H1 (cell line): ENCODE results near the gene DSTN. TPM values are rescaled to one million over a fixed set of nuclear protein-coding genes. Genes with fewer than 3 reads are reported as not detected.

Source experiments
- CTCF ChIA-PET: fragments of 300-600 bp; sonication (Branson Sonifier 250); formaldehyde crosslinking; loops from one replicate; lab custom pipeline; 2021; ENCODE audit not compliant: partially characterized antibody; lab: Charles Lee
- POLR2A ChIA-PET: fragments of 300-600 bp; sonication (Branson Sonifier 250); formaldehyde crosslinking; loops from one replicate; lab custom pipeline; 2021; ENCODE audit warnings: inconsistent platforms; ENCODE audit not compliant: partially characterized antibody; lab: Charles Lee
- DNase-seq, 2 experiments: peaks; one replicate each; pipeline versions ENCODE4 v3.0.0 to v3.0.0-alpha.2; 2010 to 2022; ENCODE audit warnings: low spot score in 2 of 2, low read depth in 1 of 2, mixed read lengths in 1 of 2
- FAIRE-seq: peaks from 2 replicates; lab custom pipeline; 2011; peaks lifted over from hg19 to GRCh38; lab: Jason Lieb, UNC
- H2AFZ ChIP-seq: 2 replicates; pipeline ENCODE4 v1.8.1; 2012; ENCODE audit warnings: low read length, inconsistent platforms
- H2AK5ac ChIP-seq: 2 replicates; pipeline ENCODE4 v1.6.1; 2013; ENCODE audit warnings: low read depth, low read length
- H2BK120ac ChIP-seq: replicated peaks from 2 replicates; pipeline ENCODE3; 2013; ENCODE audit warnings: low read depth, low read length, inconsistent platforms
- H2BK12ac ChIP-seq: 2 replicates; pipeline ENCODE4 v1.6.1; 2013; ENCODE audit warnings: low read depth, low read length
- H2BK15ac ChIP-seq: 2 replicates; pipeline ENCODE4 v1.6.1; 2013; ENCODE audit warnings: low read length
- H2BK20ac ChIP-seq: 2 replicates; pipeline ENCODE4 v1.6.1; 2013; ENCODE audit warnings: low read length
- H2BK5ac ChIP-seq: 2 replicates; pipeline ENCODE4 v1.6.1; 2013; ENCODE audit warnings: low read depth, low read length
- H3K14ac ChIP-seq: 2 replicates; pipeline ENCODE4 v1.6.1; 2013; ENCODE audit warnings: inconsistent platforms; ENCODE audit not compliant: insufficient read length
- H3K18ac ChIP-seq: 2 replicates; pipeline ENCODE4 v1.6.1; 2013; ENCODE audit warnings: low read length; ENCODE audit errors: extremely low read depth
- H3K23ac ChIP-seq: 2 replicates; pipeline ENCODE4 v1.6.1; 2013; ENCODE audit warnings: inconsistent platforms; ENCODE audit not compliant: insufficient read length
- H3K23me2 ChIP-seq: 2 replicates; pipeline ENCODE4 v1.6.1; 2013; ENCODE audit warnings: low read depth, low read length
- H3K27ac ChIP-seq: 2 replicates; pipeline ENCODE4 v1.6.1; 2011; ENCODE audit warnings: low read depth, low read length, inconsistent platforms
- H3K27me3 ChIP-seq, 4 experiments: replicated peaks in 1 of 4; 1 replicate in 1 of 4; 2 replicates in 3 of 4; pipeline versions ENCODE4 v1.6.1 to v1.8.1; 2011 to 2013; ENCODE audit warnings: low read length in 3 of 4, mild to moderate bottlenecking in 3 of 4, inconsistent platforms in 2 of 4, mixed read lengths in 2 of 4, moderate library complexity in 1 of 4; ENCODE audit not compliant: control insufficient read depth in 3 of 4, insufficient read depth in 3 of 4; ENCODE audit errors: extremely low read depth in 1 of 4
- H3K36me3 ChIP-seq, 4 experiments: 2 replicates each; pipeline versions ENCODE4 v1.6.1 to v1.8.1; 2011 to 2013; ENCODE audit warnings: mild to moderate bottlenecking in 4 of 4, low read length in 3 of 4, moderate library complexity in 2 of 4, control low read depth in 1 of 4, inconsistent platforms in 1 of 4; ENCODE audit not compliant: insufficient read depth in 4 of 4, control insufficient read depth in 2 of 4
- H3K4ac ChIP-seq: replicated peaks from 2 replicates; pipeline ENCODE3; 2013; ENCODE audit warnings: low read length, low read depth, mixed read lengths, inconsistent platforms; ENCODE audit not compliant: insufficient read length
- H3K4me1 ChIP-seq, 4 experiments: replicated peaks in 1 of 4; 1 replicate in 1 of 4; 2 replicates in 3 of 4; pipeline versions ENCODE4 v1.6.1 to v1.8.1; 2011 to 2013; ENCODE audit warnings: low read length in 3 of 4, inconsistent platforms in 2 of 4, mixed read lengths in 1 of 4; ENCODE audit not compliant: insufficient read depth in 4 of 4, control insufficient read depth in 3 of 4
- H3K4me2 ChIP-seq, 2 experiments: 2 replicates each; pipeline versions ENCODE4 v1.6.1 to v1.8.1; 2011 to 2013; ENCODE audit warnings: low read depth in 2 of 2, low read length in 2 of 2, control low read depth in 1 of 2, inconsistent platforms in 1 of 2, mild to moderate bottlenecking in 1 of 2; ENCODE audit not compliant: insufficient read depth in 1 of 2
- H3K4me3 ChIP-seq, 4 experiments: fragments of 200-600, 300-600 bp in 1 of 4; sonication (generic), shearing (Covaris generic), sonication (Bioruptor Twin) in 1 of 4; 2 replicates each; pipeline versions ENCODE4 v1.5.1 to v1.8.1; 2011 to 2016; ENCODE audit warnings: low read length in 4 of 4, low read depth in 3 of 4, control low read depth in 2 of 4, inconsistent platforms in 2 of 4, mild to moderate bottlenecking in 2 of 4, mixed read lengths in 1 of 4, moderate library complexity in 1 of 4; ENCODE audit not compliant: insufficient read depth in 2 of 4; ENCODE audit errors: extremely low read depth in 1 of 4
- H3K56ac ChIP-seq: replicated peaks from 2 replicates; pipeline ENCODE3; 2013; ENCODE audit warnings: low read depth, mild to moderate bottlenecking, mixed read lengths, low read length, inconsistent platforms; ENCODE audit not compliant: insufficient read length
- H3K79me1 ChIP-seq: 2 replicates; pipeline ENCODE4 v1.6.1; 2013; ENCODE audit warnings: low read depth, low read length, control low read depth
- H3K79me2 ChIP-seq, 2 experiments: 2 replicates each; pipeline versions ENCODE4 v1.6.1 to v1.8.1; 2012 to 2013; ENCODE audit warnings: low read length in 2 of 2, mild to moderate bottlenecking in 2 of 2, inconsistent platforms in 1 of 2; ENCODE audit not compliant: insufficient read depth in 2 of 2, control insufficient read depth in 1 of 2
- H3K9ac ChIP-seq, 4 experiments: replicated peaks in 1 of 4; 1 replicate in 1 of 4; 2 replicates in 3 of 4; pipeline versions ENCODE4 v1.6.1 to v1.8.1; 2011 to 2013; ENCODE audit warnings: low read depth in 3 of 4, low read length in 3 of 4, control low read depth in 2 of 4, mild to moderate bottlenecking in 2 of 4, moderate library complexity in 2 of 4, inconsistent platforms in 1 of 4; ENCODE audit errors: extremely low read depth in 1 of 4
- H3K9me3 ChIP-seq, 2 experiments: 2 replicates each; pipeline versions ENCODE4 v1.6.1 to v1.8.1; 2012 to 2013; ENCODE audit warnings: mild to moderate bottlenecking in 2 of 2, moderate library complexity in 2 of 2, control low read depth in 1 of 2, inconsistent platforms in 1 of 2, low read depth in 1 of 2, low read length in 1 of 2, mixed read lengths in 1 of 2; ENCODE audit not compliant: insufficient read depth in 2 of 2
- H4K20me1 ChIP-seq, 2 experiments: replicated peaks in 1 of 2; 2 replicates each; pipeline versions ENCODE3 to v1.8.1; 2011 to 2013; ENCODE audit warnings: inconsistent platforms in 2 of 2, low read length in 2 of 2, mild to moderate bottlenecking in 1 of 2; ENCODE audit not compliant: insufficient read depth in 2 of 2, control insufficient read depth in 1 of 2
- H4K5ac ChIP-seq: 2 replicates; pipeline ENCODE4 v1.6.1; 2013; ENCODE audit warnings: low read length, low read depth, mixed read lengths, inconsistent platforms; ENCODE audit not compliant: insufficient read length
- H4K8ac ChIP-seq: 2 replicates; pipeline ENCODE4 v1.8.0; 2013; ENCODE audit warnings: mild to moderate bottlenecking, moderate library complexity, low read length, inconsistent platforms; ENCODE audit not compliant: insufficient read depth; ENCODE audit errors: extremely low read depth
- H4K91ac ChIP-seq: replicated peaks from 2 replicates; pipeline ENCODE3; 2013; ENCODE audit warnings: low read length, mixed read lengths, inconsistent platforms; ENCODE audit not compliant: insufficient read length
- BCL11A ChIP-seq, 2 experiments: IDR thresholded peaks; one replicate each; pipeline ENCODE4 v1.6.1; 2011; ENCODE audit warnings: low read depth in 2 of 2, low read length in 2 of 2, mild to moderate bottlenecking in 2 of 2
- CBX5 ChIP-seq: fragments of 300-800, 300-1000 bp; sonication (generic); IDR thresholded peaks from 2 replicates; pipeline ENCODE4 v1.7.1; 2016; ENCODE audit warnings: antibody characterized with exemption, low read length, low read depth
- EGR1 ChIP-seq: IDR thresholded peaks from 2 replicates; pipeline ENCODE4 v1.6.1; 2011; ENCODE audit warnings: low read depth, low read length, borderline replicate concordance
- GABPA ChIP-seq: IDR thresholded peaks from 2 replicates; pipeline ENCODE4 v1.6.1; 2011; ENCODE audit warnings: mild to moderate bottlenecking, low read length, moderate library complexity, borderline replicate concordance; ENCODE audit not compliant: insufficient read depth
- HDAC6 ChIP-seq: IDR thresholded peaks from one replicate; pipeline ENCODE4 v1.7.1; 2012; ENCODE audit warnings: low read depth, mild to moderate bottlenecking, inconsistent platforms, low read length, moderate library complexity
- KDM5A ChIP-seq: fragments of 200-600 bp; IDR thresholded peaks from 2 replicates; pipeline ENCODE4 v1.7.1; 2012; ENCODE audit warnings: mild to moderate bottlenecking, low read length, inconsistent platforms, mixed read lengths
- RAD21 ChIP-seq, 2 experiments: IDR thresholded peaks in 1 of 2; conservative IDR thresholded peaks in 1 of 2; 2 replicates each; pipeline ENCODE4 v1.6.1; 2011; ENCODE audit warnings: low read depth in 2 of 2, low read length in 2 of 2, improper control_type of control experiment in 1 of 2, inconsistent platforms in 1 of 2, mild to moderate bottlenecking in 1 of 2, moderate library complexity in 1 of 2
- YY1 ChIP-seq: IDR thresholded peaks from 2 replicates; pipeline ENCODE4 v1.6.1; 2011; ENCODE audit warnings: low read depth, mild to moderate bottlenecking, low read length
- WGBS, 2 experiments: shearing (Covaris generic) in 1 of 2; methylation state at CpG; one replicate each; pipeline versions ENCODE4 v1.1.6 to v1.1.7; 2013 to 2015; ENCODE audit warnings: low lambda C conversion rate in 2 of 2, mixed read lengths in 2 of 2, inconsistent platforms in 1 of 2, low coverage in 1 of 2, missing lambda C conversion rate in 1 of 2; ENCODE audit not compliant: insufficient replicate concordance in 2 of 2, insufficient coverage in 1 of 2, insufficient read length in 1 of 2; ENCODE audit errors: extremely low coverage in 1 of 2, missing lambda C conversion rate in 1 of 2; 5-methylcytosine and 5-hydroxymethylcytosine counted together
- polyA plus RNA-seq, 7 experiments: library from polyadenylated mRNA; depleted of rRNA in 3 of 7; stranded (reverse) in 5 of 7; unstranded in 2 of 7; fragments of >200 nt in 5 of 7; fragments of 200-250 nt in 2 of 7; gene quantifications; 1 replicate in 5 of 7; 2 replicates in 1 of 7; 4 replicates in 1 of 7; pipeline versions ENCODE4 v1.2.1 to v1.2.3, GENCODE V29; 2011 to 2013; ENCODE audit warnings: missing spikeins in 2 of 7, mixed read lengths in 2 of 7
- total RNA-seq: library from RNA; stranded (reverse); fragmentation: NEBNext Ultra II Directional; extraction: Animal tissue kit (Norgen Biotek cat#: 25700); gene quantifications from 2 replicates; pipeline ENCODE4 v1.2.1, GENCODE V29; 2021
- TF ChIP-seq, protein P1 (sequence below): IDR thresholded peaks from 2 replicates; pipeline ENCODE4 v1.6.1; 2011; ENCODE audit warnings: low read depth, mild to moderate bottlenecking, low read length; ENCODE audit not compliant: insufficient read depth

Gene DSTN
- total and polyA plus RNA-seq, 2 of the 8 experiments (the other 6 are each of a cell fraction or from before 2014, with no cell fraction given) = 43.3 to 208 TPM

DNA sequence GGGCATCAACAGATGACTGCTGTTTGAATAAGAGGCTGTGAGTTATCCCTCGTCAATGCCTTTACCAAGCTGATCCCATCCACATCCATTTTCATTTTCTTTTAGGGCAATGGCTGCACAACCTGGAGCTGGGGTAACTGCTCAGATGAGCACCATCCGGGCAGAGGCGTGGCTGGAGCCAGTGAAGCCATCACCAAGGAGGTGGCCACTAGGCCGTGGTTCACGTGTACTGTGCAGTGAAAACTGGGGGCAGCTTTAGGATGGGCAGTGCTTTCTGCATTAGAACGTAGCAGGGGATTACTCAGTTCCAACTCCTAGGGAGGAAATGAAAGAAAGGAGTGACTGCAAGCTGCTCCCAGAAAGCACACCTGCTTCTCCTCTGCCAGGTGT, 60.9 kb downstream of the DSTN start:
- no peak overlapping the region for H3K9ac ChIP-seq
- H3K4ac ChIP-seq = no peak overlapping the region
- no peak overlapping the region for H2BK12ac ChIP-seq
- no peak overlapping the region for H3K23ac ChIP-seq
- H3K79me1 ChIP-seq = peaks cover 2% of the 10 kb centered on the region
- no peaks in the 10 kb centered on the region for H3K23me2 ChIP-seq
- no peak overlapping the region for H2BK120ac ChIP-seq
- no peak overlapping the region for H2BK5ac ChIP-seq
- H2BK15ac ChIP-seq = no peak overlapping the region
- ChIA-PET CTCF (interaction anchor here (0.9 to 8.3 kb wide), 7 partner anchors 9 to 308 kb away, joined by 3 to 95 read pairs (median 3); no protein-coding TSS in a partner anchor), POLR2A (interaction anchor here (0.6 kb wide), 1 partner anchor 18 kb away, joined by 3 read pairs; no protein-coding TSS in a partner anchor)
- H2BK20ac ChIP-seq = no peak overlapping the region
- H4K91ac ChIP-seq = no peak overlapping the region
- TF ChIP-seq CBX5 (no peak), KDM5A (no peak), BCL11A (IDR thresholded peaks at IDR 0.05; ENCODE audit: low read depth in 2 of 2, low read length in 2 of 2) (no peak), GABPA (no peak), EGR1 (no peak), RAD21 (IDR thresholded peaks at IDR 0.05 in 1 of 2, conservative IDR thresholded peaks at IDR 0.05 in 1 of 2; ENCODE audit: low read depth in 2 of 2, low read length in 2 of 2) (no peak), YY1 (no peak), HDAC6 (no peak)
- TF ChIP-seq, protein P1, sequence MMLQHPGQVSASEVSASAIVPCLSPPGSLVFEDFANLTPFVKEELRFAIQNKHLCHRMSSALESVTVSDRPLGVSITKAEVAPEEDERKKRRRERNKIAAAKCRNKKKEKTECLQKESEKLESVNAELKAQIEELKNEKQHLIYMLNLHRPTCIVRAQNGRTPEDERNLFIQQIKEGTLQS = no peak
- no peak for FAIRE-seq
- H3K18ac ChIP-seq = no peak overlapping the region
- H2AK5ac ChIP-seq = no peak overlapping the region
- H3K9me3 ChIP-seq = no peaks in the 10 kb centered on the region
- no peak overlapping the region for H3K14ac ChIP-seq
- no peak for DNase-seq
- H3K36me3 ChIP-seq = peaks cover 21 to 55% (median 45%) of the 10 kb centered on the region in 4 experiments
- no peaks in the 10 kb centered on the region for H3K4me1 ChIP-seq
- H4K8ac ChIP-seq = no peak overlapping the region
- peaks cover 2 to 16% of the 10 kb centered on the region in 2 experiments for H4K20me1 ChIP-seq
- no peak overlapping the region for H3K27ac ChIP-seq
- H2AFZ ChIP-seq = no peak overlapping the region
- no peaks in the 10 kb centered on the region for H3K79me2 ChIP-seq
- H3K4me3 ChIP-seq = no peak overlapping the region
- H3K4me2 ChIP-seq = no peak overlapping the region
- H3K56ac ChIP-seq = no peak overlapping the region
- H3K27me3 ChIP-seq = no peaks in the 10 kb centered on the region
- no peak overlapping the region for H4K5ac ChIP-seq
- 89% methylated on average over 6 of the region's 6 CpGs; no CpG with 5 or more reads in 1 of the 2 experiments for WGBS, 2 experiments
